ENCODE data around the gene OR8B4.

DNA sequence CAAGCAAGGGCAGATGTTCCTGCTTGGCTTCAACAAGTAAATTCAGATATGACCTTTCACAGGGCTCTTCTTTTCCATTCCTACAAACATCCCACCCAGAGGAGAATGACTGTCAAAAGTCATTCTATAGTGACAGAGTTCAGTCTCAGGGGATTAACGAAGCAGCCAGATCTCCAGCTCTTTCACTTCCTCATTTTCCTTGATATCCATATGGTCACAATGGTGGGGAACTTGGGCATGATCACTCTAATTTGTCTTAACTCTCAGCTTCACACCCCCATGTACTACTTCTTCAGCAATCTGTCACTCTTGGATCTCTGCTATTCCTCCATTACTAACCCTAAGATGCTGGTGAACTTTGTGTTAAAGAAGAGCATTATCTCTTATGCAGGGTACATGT lies 35.8 kb upstream of the OR8B4 start:
- TF ChIP-seq, protein P1, sequence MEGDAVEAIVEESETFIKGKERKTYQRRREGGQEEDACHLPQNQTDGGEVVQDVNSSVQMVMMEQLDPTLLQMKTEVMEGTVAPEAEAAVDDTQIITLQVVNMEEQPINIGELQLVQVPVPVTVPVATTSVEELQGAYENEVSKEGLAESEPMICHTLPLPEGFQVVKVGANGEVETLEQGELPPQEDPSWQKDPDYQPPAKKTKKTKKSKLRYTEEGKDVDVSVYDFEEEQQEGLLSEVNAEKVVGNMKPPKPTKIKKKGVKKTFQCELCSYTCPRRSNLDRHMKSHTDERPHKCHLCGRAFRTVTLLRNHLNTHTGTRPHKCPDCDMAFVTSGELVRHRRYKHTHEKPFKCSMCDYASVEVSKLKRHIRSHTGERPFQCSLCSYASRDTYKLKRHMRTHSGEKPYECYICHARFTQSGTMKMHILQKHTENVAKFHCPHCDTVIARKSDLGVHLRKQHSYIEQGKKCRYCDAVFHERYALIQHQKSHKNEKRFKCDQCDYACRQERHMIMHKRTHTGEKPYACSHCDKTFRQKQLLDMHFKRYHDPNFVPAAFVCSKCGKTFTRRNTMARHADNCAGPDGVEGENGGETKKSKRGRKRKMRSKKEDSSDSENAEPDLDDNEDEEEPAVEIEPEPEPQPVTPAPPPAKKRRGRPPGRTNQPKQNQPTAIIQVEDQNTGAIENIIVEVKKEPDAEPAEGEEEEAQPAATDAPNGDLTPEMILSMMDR (IDR thresholded peaks at IDR 0.05): no peak
- no peak for TF ChIP-seq POLR2A (IDR thresholded peaks at IDR 0.05)
